ENCODE results near the gene WWOX. TPM values are rescaled to one million over a fixed set of nuclear protein-coding genes. Genes with fewer than 3 reads are reported as not detected.

The WWOX gene
- total RNA-seq, 2 experiments from 2014 or later: 19.9 to 29.4 TPM

- Mint-ChIP-seq H3K36me3 (ENCODE audit: low read depth) (peaks cover 7% of the 10 kb centered on the region), H3K27ac (no peak overlapping the region), H3K4me1 (no peaks in the 10 kb centered on the region), H3K4me3 (no peak overlapping the region), H3K9me3 (ENCODE audit: low read depth) (no peaks in the 10 kb centered on the region), H3K27me3 (no peaks in the 10 kb centered on the region)
- DNase-seq: no peak
- ChIA-PET POLR2A (no interaction called here), CTCF (interaction anchor here (0.6 kb wide), 1 partner anchor 513 kb away, joined by 3 read pairs; no protein-coding TSS in a partner anchor)
- ATAC-seq: no peak
- intact Hi-C loops (cut with DNase I, micrococcal nuclease): no loop called here
These were observed 78.5 kb downstream of the WWOX start for GRCh38 chr16:78177987-78178386.

- Mint-ChIP-seq H3K9me3 (ENCODE audit: low read depth) (no peaks in the 10 kb centered on the region), H3K4me1 (no peaks in the 10 kb centered on the region), H3K4me3 (no peak overlapping the region), H3K27me3 (no peaks in the 10 kb centered on the region), H3K27ac (no peak overlapping the region), H3K36me3 (ENCODE audit: low read depth) (peaks cover 6% of the 10 kb centered on the region)
- ATAC-seq (no peak), DNase-seq (no peak)
- ChIA-PET POLR2A (no interaction called here), CTCF (no interaction called here)
- intact Hi-C loops (cut with DNase I, micrococcal nuclease): no loop called here
These were observed 80.2 kb downstream of the WWOX start for GRCh38 chr16:78179666-78180065.

- intact Hi-C loops (cut with DNase I, micrococcal nuclease): no loop called here
- Mint-ChIP-seq H3K4me3 (no peak overlapping the region), H3K4me1 (no peaks in the 10 kb centered on the region), H3K27me3 (no peaks in the 10 kb centered on the region), H3K36me3 (ENCODE audit: low read depth) (peaks cover 1% of the 10 kb centered on the region), H3K27ac (no peak overlapping the region), H3K9me3 (ENCODE audit: low read depth) (no peaks in the 10 kb centered on the region)
- ATAC-seq: no peak
- ChIA-PET CTCF (interaction anchor here (0.5 kb wide), 1 partner anchor 25 kb away, joined by 3 read pairs; no protein-coding TSS in a partner anchor), POLR2A (no interaction called here)
- DNase-seq: no peak
These were observed 80.9 kb downstream of the WWOX start for GRCh38 chr16:78180349-78180748.

- ChIA-PET POLR2A (no interaction called here), CTCF (no interaction called here)
- Mint-ChIP-seq H3K36me3 (ENCODE audit: low read depth) (peaks cover 4% of the 10 kb centered on the region), H3K27ac (no peak overlapping the region), H3K4me1 (no peaks in the 10 kb centered on the region), H3K9me3 (ENCODE audit: low read depth) (no peaks in the 10 kb centered on the region), H3K27me3 (no peaks in the 10 kb centered on the region), H3K4me3 (no peak overlapping the region)
- ATAC-seq (no peak), DNase-seq (no peak)
- intact Hi-C loops (cut with DNase I, micrococcal nuclease): no loop called here
These were observed 84.2 kb downstream of the WWOX start for GRCh38 chr16:78183437-78184237.

GRCh38 chr16:78184238-78185183 lies 85.1 kb downstream of the WWOX start:
- no peaks in the 10 kb centered on the region for H3K9me3 Mint-ChIP-seq (ENCODE audit: low read depth)
- H3K27me3 Mint-ChIP-seq: no peaks in the 10 kb centered on the region
- intact Hi-C loops (cut with DNase I, micrococcal nuclease): no loop called here
- no peak for ATAC-seq
- POLR2A ChIA-PET: no interaction called here
- no peak overlapping the region for H3K27ac Mint-ChIP-seq
- no peak overlapping the region for H3K4me3 Mint-ChIP-seq
- DNase-seq: no peak
- H3K4me1 Mint-ChIP-seq: no peaks in the 10 kb centered on the region
- CTCF ChIA-PET: interaction anchor here (0.6 kb wide), 1 partner anchor 8 kb away, joined by 3 read pairs; no protein-coding TSS in a partner anchor
- H3K36me3 Mint-ChIP-seq (ENCODE audit: low read depth): peaks cover 7% of the 10 kb centered on the region

- CTCF ChIA-PET: no interaction called here
- Mint-ChIP-seq H3K36me3 (ENCODE audit: low read depth) (peaks cover 7% of the 10 kb centered on the region), H3K27me3 (no peaks in the 10 kb centered on the region), H3K9me3 (ENCODE audit: low read depth) (peaks cover 4% of the 10 kb centered on the region), H3K27ac (no peak overlapping the region), H3K4me1 (no peaks in the 10 kb centered on the region), H3K4me3 (no peak overlapping the region)
- ATAC-seq (no peak), DNase-seq (no peak)
- POLR2A ChIA-PET: no interaction called here
- intact Hi-C loops (cut with DNase I, micrococcal nuclease): no loop called here
These were observed 89.7 kb downstream of the WWOX start for GRCh38 chr16:78189121-78189520.

- Mint-ChIP-seq H3K4me1 (no peaks in the 10 kb centered on the region), H3K36me3 (ENCODE audit: low read depth) (peaks cover 6% of the 10 kb centered on the region), H3K27me3 (no peaks in the 10 kb centered on the region), H3K9me3 (ENCODE audit: low read depth) (peaks cover 4% of the 10 kb centered on the region), H3K4me3 (no peak overlapping the region), H3K27ac (no peak overlapping the region)
- intact Hi-C loops (cut with DNase I, micrococcal nuclease): no loop called here
- DNase-seq (no peak), ATAC-seq (no peak)
- POLR2A ChIA-PET: no interaction called here
- CTCF ChIA-PET: no interaction called here
These were observed 93.5 kb downstream of the WWOX start for GRCh38 chr16:78192734-78193488.

GRCh38 chr16:78194948-78195347 lies 95.5 kb downstream of the WWOX start:
- CTCF ChIA-PET: no interaction called here
- no peak overlapping the region for H3K4me3 Mint-ChIP-seq

GRCh38 chr16:78195797-78196196 lies 96.3 kb downstream of the WWOX start:
- Mint-ChIP-seq H3K9me3 (ENCODE audit: low read depth) (peaks cover 2% of the 10 kb centered on the region), H3K27me3 (no peaks in the 10 kb centered on the region), H3K27ac (no peak overlapping the region), H3K4me3 (no peak overlapping the region), H3K36me3 (ENCODE audit: low read depth) (no peaks in the 10 kb centered on the region), H3K4me1 (no peaks in the 10 kb centered on the region)
- ChIA-PET POLR2A (no interaction called here), CTCF (no interaction called here)
- intact Hi-C loops (cut with DNase I, micrococcal nuclease): no loop called here
- DNase-seq (no peak), ATAC-seq (no peak)

More at GRCh38 chr16:78194948-78195347, 95.5 kb downstream of the WWOX start:
- H3K4me1 Mint-ChIP-seq: no peaks in the 10 kb centered on the region
- no peak for ATAC-seq
- POLR2A ChIA-PET: no interaction called here
- no peaks in the 10 kb centered on the region for H3K27me3 Mint-ChIP-seq
- H3K27ac Mint-ChIP-seq: no peak overlapping the region
- no peak for DNase-seq
- H3K9me3 Mint-ChIP-seq (ENCODE audit: low read depth): peaks cover 4% of the 10 kb centered on the region
- H3K36me3 Mint-ChIP-seq (ENCODE audit: low read depth): no peaks in the 10 kb centered on the region
- intact Hi-C loops (cut with DNase I, micrococcal nuclease): no loop called here

GRCh38 chr16:78196502-78196901 lies 97.0 kb downstream of the WWOX start:
- H3K4me3 Mint-ChIP-seq: no peak overlapping the region
- peaks cover 1% of the 10 kb centered on the region for H3K9me3 Mint-ChIP-seq (ENCODE audit: low read depth)
- DNase-seq (no peak), ATAC-seq (no peak)
- H3K27ac Mint-ChIP-seq: no peak overlapping the region
- intact Hi-C loops (cut with DNase I, micrococcal nuclease): no loop called here
- H3K4me1 Mint-ChIP-seq: no peaks in the 10 kb centered on the region
- POLR2A ChIA-PET: no interaction called here
- CTCF ChIA-PET: no interaction called here
- no peaks in the 10 kb centered on the region for H3K27me3 Mint-ChIP-seq
- H3K36me3 Mint-ChIP-seq (ENCODE audit: low read depth): no peaks in the 10 kb centered on the region

- Mint-ChIP-seq H3K4me1 (no peaks in the 10 kb centered on the region), H3K9me3 (ENCODE audit: low read depth) (no peaks in the 10 kb centered on the region), H3K36me3 (ENCODE audit: low read depth) (no peaks in the 10 kb centered on the region), H3K27me3 (no peaks in the 10 kb centered on the region), H3K27ac (no peak overlapping the region), H3K4me3 (no peak overlapping the region)
- intact Hi-C loops (cut with DNase I, micrococcal nuclease): no loop called here
- ATAC-seq (no peak), DNase-seq (no peak)
- ChIA-PET POLR2A (no interaction called here), CTCF (no interaction called here)
These were observed 98.8 kb downstream of the WWOX start for GRCh38 chr16:78198288-78198687.
